Choroid plexus epithelial cell (primary cell): ENCODE data around the gene CHD6.

ENCODE experiments used
- DNase-seq: peaks from one replicate; pipeline ENCODE4 v3.0.0-alpha.2; 2010; ENCODE audit warnings: low read depth
- H3K4me3 ChIP-seq: 2 replicates; pipeline ENCODE4 v1.5.1; 2011; ENCODE audit warnings: low read depth, mild to moderate bottlenecking, control low read depth, low read length, moderate library complexity
- CTCF ChIP-seq: conservative IDR thresholded peaks from 2 replicates; pipeline ENCODE4 v1.5.1; 2011; ENCODE audit warnings: low read depth, mild to moderate bottlenecking, control low read depth, inconsistent platforms, low read length, moderate library complexity

Gene CHD6

GRCh38 chr20:41379551-41379950 lies 238.6 kb downstream of the CHD6 start:
- no peak for TF ChIP-seq CTCF
- DNase-seq, result no peak

GRCh38 chr20:41377275-41377674 lies 240.9 kb downstream of the CHD6 start:
- DNase-seq, result no peak
- H3K4me3 ChIP-seq, result no peak overlapping the region
- no peak for TF ChIP-seq CTCF

More at GRCh38 chr20:41379551-41379950, 238.6 kb downstream of the CHD6 start:
- no peak overlapping the region for H3K4me3 ChIP-seq

GRCh38 chr20:41376349-41376748 lies 241.8 kb downstream of the CHD6 start:
- no peak overlapping the region for H3K4me3 ChIP-seq
- DNase-seq, result no peak
- no peak for TF ChIP-seq CTCF

GRCh38 chr20:41375846-41376245 lies 242.3 kb downstream of the CHD6 start:
- DNase-seq, result no peak
- TF ChIP-seq CTCF, result no peak
- H3K4me3 ChIP-seq, result no peak overlapping the region

- no peak for DNase-seq
- no peak overlapping the region for H3K4me3 ChIP-seq
- no peak for TF ChIP-seq CTCF
These were observed 244.0 kb downstream of the CHD6 start for GRCh38 chr20:41373931-41374920.

- no peak overlapping the region for H3K4me3 ChIP-seq
- no peak for TF ChIP-seq CTCF
- no peak for DNase-seq
These were observed 244.9 kb downstream of the CHD6 start for GRCh38 chr20:41373251-41373783.

- H3K4me3 ChIP-seq, result no peak overlapping the region
- DNase-seq, result no peak
- TF ChIP-seq CTCF, result no peak
These were observed 246.8 kb downstream of the CHD6 start for GRCh38 chr20:41371371-41371770.
